H9 (cell line): ENCODE results near the gene B4GALNT4. TPM values are rescaled to one million over a fixed set of nuclear protein-coding genes. Genes with fewer than 3 reads are reported as not detected.

Source experiments
- DNase-seq: peaks from one replicate; pipeline ENCODE4 v3.0.0-alpha.2; 2017
- H2AFZ ChIP-seq: one replicate; pipeline ENCODE4 v1.6.1; 2013; ENCODE audit warnings: mild to moderate bottlenecking, low read length, control low read depth, moderate library complexity
- H2AK5ac ChIP-seq: 2 replicates; pipeline ENCODE4 v1.6.1; 2013; ENCODE audit warnings: low read length, control low read depth, mixed read lengths; ENCODE audit not compliant: insufficient read length
- H2BK120ac ChIP-seq: one replicate; pipeline ENCODE4 v1.6.1; 2013; ENCODE audit warnings: low read depth, mild to moderate bottlenecking, low read length, control low read depth, inconsistent platforms; ENCODE audit not compliant: poor library complexity, severe bottlenecking
- H2BK12ac ChIP-seq: 2 replicates; pipeline ENCODE4 v1.6.1; 2013; ENCODE audit warnings: low read length, control low read depth, mixed read lengths, low read depth; ENCODE audit not compliant: insufficient read length
- H2BK15ac ChIP-seq: 2 replicates; pipeline ENCODE4 v1.6.1; 2013; ENCODE audit warnings: low read depth, low read length, control low read depth
- H2BK20ac ChIP-seq: one replicate; pipeline ENCODE4 v1.6.1; 2013; ENCODE audit warnings: low read depth, mild to moderate bottlenecking, low read length, control low read depth, inconsistent platforms; ENCODE audit not compliant: poor library complexity, severe bottlenecking
- H2BK5ac ChIP-seq: 2 replicates; pipeline ENCODE4 v1.6.1; 2013; ENCODE audit warnings: low read length, control low read depth, mixed read lengths; ENCODE audit not compliant: insufficient read length
- H3K14ac ChIP-seq: 2 replicates; pipeline ENCODE4 v1.6.1; 2013; ENCODE audit warnings: low read length, control low read depth; ENCODE audit not compliant: insufficient read depth
- H3K18ac ChIP-seq: 2 replicates; pipeline ENCODE4 v1.6.1; 2013; ENCODE audit warnings: low read depth, mild to moderate bottlenecking, mixed read lengths, low read length, control low read depth; ENCODE audit not compliant: insufficient read length
- H3K23ac ChIP-seq: 2 replicates; pipeline ENCODE4 v1.6.1; 2013; ENCODE audit warnings: low read length, control low read depth, mixed read lengths, low read depth; ENCODE audit not compliant: insufficient read length
- H3K23me2 ChIP-seq: 2 replicates; pipeline ENCODE4 v1.6.1; 2013; ENCODE audit warnings: low read depth, mild to moderate bottlenecking, mixed read lengths, low read length, control low read depth; ENCODE audit not compliant: insufficient read length, poor library complexity, severe bottlenecking
- H3K27ac ChIP-seq: 2 replicates; pipeline ENCODE4 v1.5.1; 2013; ENCODE audit warnings: low read length, control low read depth, mixed read lengths, low read depth; ENCODE audit not compliant: insufficient read length
- H3K27me3 ChIP-seq: 2 replicates; pipeline ENCODE4 v1.6.1; 2013; ENCODE audit warnings: low read length, control low read depth, inconsistent platforms; ENCODE audit not compliant: insufficient read depth
- H3K4ac ChIP-seq: 2 replicates; pipeline ENCODE4 v1.6.1; 2013; ENCODE audit warnings: low read depth, mild to moderate bottlenecking, control low read depth, inconsistent platforms, low read length, moderate library complexity
- H3K4me1 ChIP-seq: 2 replicates; pipeline ENCODE4 v1.6.1; 2013; ENCODE audit warnings: low read length, control low read depth, inconsistent platforms; ENCODE audit not compliant: insufficient read depth
- H3K4me2 ChIP-seq: 2 replicates; pipeline ENCODE4 v1.6.1; 2013; ENCODE audit warnings: low read length, control low read depth, mixed read lengths; ENCODE audit not compliant: insufficient read length, insufficient read depth
- H3K56ac ChIP-seq: 2 replicates; pipeline ENCODE4 v1.6.1; 2013; ENCODE audit warnings: low read depth, mild to moderate bottlenecking, mixed read lengths, low read length, control low read depth; ENCODE audit not compliant: insufficient read length
- H3K79me1 ChIP-seq: 2 replicates; pipeline ENCODE4 v1.6.1; 2013; ENCODE audit warnings: low read depth, mild to moderate bottlenecking, moderate library complexity, low read length, control low read depth, inconsistent platforms; ENCODE audit not compliant: insufficient read depth, poor library complexity, severe bottlenecking
- H3K79me2 ChIP-seq: 2 replicates; pipeline ENCODE4 v1.6.1; 2013; ENCODE audit warnings: low read length, control low read depth, inconsistent platforms; ENCODE audit not compliant: insufficient read depth
- H3K9ac ChIP-seq: 2 replicates; pipeline ENCODE4 v1.6.1; 2013; ENCODE audit warnings: low read length, control low read depth, mixed read lengths; ENCODE audit not compliant: insufficient read length; ENCODE audit errors: extremely low read depth
- H3K9me3 ChIP-seq: one replicate; pipeline ENCODE4 v1.6.1; 2013; ENCODE audit warnings: low read depth, low read length, inconsistent platforms; ENCODE audit not compliant: control insufficient read depth
- H3T11ph ChIP-seq: one replicate; pipeline ENCODE4 v1.6.1; 2013; ENCODE audit warnings: mild to moderate bottlenecking, low read length, control low read depth, inconsistent platforms
- H4K20me1 ChIP-seq: one replicate; pipeline ENCODE4 v1.6.1; 2013; ENCODE audit not compliant: control insufficient read depth, insufficient read length, insufficient read depth
- H4K5ac ChIP-seq: 2 replicates; pipeline ENCODE4 v1.6.1; 2013; ENCODE audit warnings: low read depth, mild to moderate bottlenecking, mixed read lengths, low read length, control low read depth; ENCODE audit not compliant: insufficient read length
- H4K8ac ChIP-seq: replicated peaks from 2 replicates; pipeline ENCODE4 v1.6.1; 2013; ENCODE audit warnings: low read length, control low read depth, mixed read lengths, low read depth; ENCODE audit not compliant: insufficient read length
- H4K91ac ChIP-seq: 2 replicates; pipeline ENCODE4 v1.6.1; 2013; ENCODE audit warnings: low read depth, mild to moderate bottlenecking, moderate library complexity, mixed read lengths, low read length, control low read depth; ENCODE audit not compliant: insufficient read length
- H3K27ac Mint-ChIP-seq, 3 experiments: 2 replicates in 2 of 3; 3 replicates in 1 of 3; pipeline ENCODE4 v1.8.0; 2020 to 2021; ENCODE audit warnings: mixed read lengths in 3 of 3, mild to moderate bottlenecking in 1 of 3, moderate library complexity in 1 of 3
- H3K27me3 Mint-ChIP-seq: 2 replicates; pipeline ENCODE4 v1.8.0; 2021; ENCODE audit warnings: low read depth, mild to moderate bottlenecking, moderate library complexity, mixed read lengths
- H3K36me3 Mint-ChIP-seq, 3 experiments: 2 replicates in 2 of 3; 3 replicates in 1 of 3; pipeline ENCODE4 v1.8.0; 2020 to 2021; ENCODE audit warnings: low read depth in 3 of 3, mixed read lengths in 3 of 3; ENCODE audit not compliant: insufficient read depth in 1 of 3
- H3K4me1 Mint-ChIP-seq, 2 experiments: 2 replicates each; pipeline ENCODE4 v1.8.0; 2020; ENCODE audit warnings: mixed read lengths in 2 of 2
- H3K4me3 Mint-ChIP-seq, 2 experiments: 2 replicates in 1 of 2; 3 replicates in 1 of 2; pipeline ENCODE4 v1.8.0; 2020 to 2021; ENCODE audit warnings: mild to moderate bottlenecking in 2 of 2, mixed read lengths in 2 of 2, moderate library complexity in 1 of 2
- H3K9me3 Mint-ChIP-seq, 2 experiments: 2 replicates in 1 of 2; 3 replicates in 1 of 2; pipeline ENCODE4 v1.8.0; 2020; ENCODE audit warnings: mild to moderate bottlenecking in 2 of 2, mixed read lengths in 2 of 2, moderate library complexity in 1 of 2
- WGBS: extraction: QIAGEN DNeasy Blood & Tissue Kit; methylation state at CpG from one replicate; pipeline ENCODE4 v1.1.7; 2013; ENCODE audit warnings: missing lambda C conversion rate, low lambda C conversion rate, mixed read lengths; ENCODE audit not compliant: insufficient read length; ENCODE audit errors: extremely low coverage; 5-methylcytosine and 5-hydroxymethylcytosine counted together
- total RNA-seq: library from RNA; stranded (reverse); gene quantifications from 2 replicates; pipeline ENCODE4 v1.2.1, GENCODE V29; 2021
- TF ChIP-seq, protein P1 (sequence below): fragments of 200-600 bp; sonication (generic); conservative IDR thresholded peaks from 3 replicates; pipeline ENCODE4 v1.8.0; 2021; ENCODE audit warnings: antibody characterized with exemption, mild to moderate bottlenecking

The B4GALNT4 gene
- total RNA-seq, 1 experiment from 2014 or later, result 105 TPM

DNA sequence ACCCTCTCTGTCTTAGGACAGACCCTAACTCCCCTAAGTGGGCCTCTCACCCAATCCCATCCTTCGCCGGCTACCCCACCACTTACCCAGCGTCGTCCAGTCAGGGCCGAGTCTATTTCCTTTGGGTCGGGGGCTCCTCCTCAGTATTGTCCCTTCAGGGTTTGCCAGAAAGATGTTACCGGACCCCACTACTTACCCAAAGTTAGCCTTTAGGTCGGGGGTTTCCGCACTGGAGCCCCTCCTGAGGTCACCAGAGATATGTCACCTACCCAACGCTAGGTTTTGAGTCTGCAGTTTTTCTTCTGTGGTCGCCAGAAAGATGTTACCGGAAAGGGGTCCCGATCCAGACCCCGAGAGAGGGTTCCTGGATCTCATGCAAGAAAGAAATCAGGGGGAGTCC, 17.9 kb upstream of the B4GALNT4 start:
- Histone ChIP-seq H4K20me1 (no peaks in the 10 kb centered on the region), H3K4ac (no peak overlapping the region), H3T11ph (no peak overlapping the region), H2BK12ac (no peak overlapping the region), H3K23me2 (no peaks in the 10 kb centered on the region), H2BK20ac (no peak overlapping the region), H3K27ac (no peak overlapping the region), H3K9me3 (no peaks in the 10 kb centered on the region), H4K5ac (no peak overlapping the region), H3K56ac (no peak overlapping the region), H3K79me2 (no peaks in the 10 kb centered on the region), H3K4me1 (no peaks in the 10 kb centered on the region), H3K23ac (no peak overlapping the region), H2BK120ac (no peak overlapping the region), H3K14ac (no peak overlapping the region), H2BK15ac (no peak overlapping the region), H2BK5ac (no peak overlapping the region), H4K91ac (no peak overlapping the region), H4K8ac (no peak overlapping the region), H3K4me2 (no peak overlapping the region), H2AK5ac (no peak overlapping the region), H3K79me1 (no peaks in the 10 kb centered on the region), H3K18ac (no peak overlapping the region), H3K9ac (no peak overlapping the region), H3K27me3 (no peaks in the 10 kb centered on the region), H2AFZ (no peak overlapping the region)
- TF ChIP-seq, protein P1, sequence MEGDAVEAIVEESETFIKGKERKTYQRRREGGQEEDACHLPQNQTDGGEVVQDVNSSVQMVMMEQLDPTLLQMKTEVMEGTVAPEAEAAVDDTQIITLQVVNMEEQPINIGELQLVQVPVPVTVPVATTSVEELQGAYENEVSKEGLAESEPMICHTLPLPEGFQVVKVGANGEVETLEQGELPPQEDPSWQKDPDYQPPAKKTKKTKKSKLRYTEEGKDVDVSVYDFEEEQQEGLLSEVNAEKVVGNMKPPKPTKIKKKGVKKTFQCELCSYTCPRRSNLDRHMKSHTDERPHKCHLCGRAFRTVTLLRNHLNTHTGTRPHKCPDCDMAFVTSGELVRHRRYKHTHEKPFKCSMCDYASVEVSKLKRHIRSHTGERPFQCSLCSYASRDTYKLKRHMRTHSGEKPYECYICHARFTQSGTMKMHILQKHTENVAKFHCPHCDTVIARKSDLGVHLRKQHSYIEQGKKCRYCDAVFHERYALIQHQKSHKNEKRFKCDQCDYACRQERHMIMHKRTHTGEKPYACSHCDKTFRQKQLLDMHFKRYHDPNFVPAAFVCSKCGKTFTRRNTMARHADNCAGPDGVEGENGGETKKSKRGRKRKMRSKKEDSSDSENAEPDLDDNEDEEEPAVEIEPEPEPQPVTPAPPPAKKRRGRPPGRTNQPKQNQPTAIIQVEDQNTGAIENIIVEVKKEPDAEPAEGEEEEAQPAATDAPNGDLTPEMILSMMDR, result no peak
- Mint-ChIP-seq H3K4me3 (no peak overlapping the region), H3K9me3 (peaks cover 2 to 6% of the 10 kb centered on the region in 2 experiments; a peak in 3 of 5 replicates), H3K4me1 (peaks cover 28 to 42% of the 10 kb centered on the region in 2 experiments), H3K27me3 (peaks cover 13% of the 10 kb centered on the region), H3K36me3 (peaks cover 0 to 7% (median 0%) of the 10 kb centered on the region in 3 experiments; a peak in 1 of 7 replicates), H3K27ac (no peak overlapping the region)
- no CpG with 5 or more reads among the region's 14 CpGs for WGBS
- DNase-seq, result no peak
